ENCODE results near the gene SMAD2.

- TF ChIP-seq, protein P1, sequence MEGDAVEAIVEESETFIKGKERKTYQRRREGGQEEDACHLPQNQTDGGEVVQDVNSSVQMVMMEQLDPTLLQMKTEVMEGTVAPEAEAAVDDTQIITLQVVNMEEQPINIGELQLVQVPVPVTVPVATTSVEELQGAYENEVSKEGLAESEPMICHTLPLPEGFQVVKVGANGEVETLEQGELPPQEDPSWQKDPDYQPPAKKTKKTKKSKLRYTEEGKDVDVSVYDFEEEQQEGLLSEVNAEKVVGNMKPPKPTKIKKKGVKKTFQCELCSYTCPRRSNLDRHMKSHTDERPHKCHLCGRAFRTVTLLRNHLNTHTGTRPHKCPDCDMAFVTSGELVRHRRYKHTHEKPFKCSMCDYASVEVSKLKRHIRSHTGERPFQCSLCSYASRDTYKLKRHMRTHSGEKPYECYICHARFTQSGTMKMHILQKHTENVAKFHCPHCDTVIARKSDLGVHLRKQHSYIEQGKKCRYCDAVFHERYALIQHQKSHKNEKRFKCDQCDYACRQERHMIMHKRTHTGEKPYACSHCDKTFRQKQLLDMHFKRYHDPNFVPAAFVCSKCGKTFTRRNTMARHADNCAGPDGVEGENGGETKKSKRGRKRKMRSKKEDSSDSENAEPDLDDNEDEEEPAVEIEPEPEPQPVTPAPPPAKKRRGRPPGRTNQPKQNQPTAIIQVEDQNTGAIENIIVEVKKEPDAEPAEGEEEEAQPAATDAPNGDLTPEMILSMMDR (IDR thresholded peaks at IDR 0.05), result no peak
- TF ChIP-seq POLR2A (IDR thresholded peaks at IDR 0.05), result no peak
These were observed 131.1 kb downstream of the SMAD2 start for GRCh38 chr18:47799376-47799775.

All from heart left ventricle (tissue), 13 donors.